Fibroblast of lung (primary cell): ENCODE measurements around the gene AACS.
A peak's percentile ranks its signal among the peaks of the same experiment; 100 is the strongest.

Experiments
- CTCF ChIP-seq, 2 donors: IDR thresholded peaks in 1 of 2; conservative IDR thresholded peaks in 1 of 2; 1 replicate in 1 of 2; 2 replicates in 1 of 2; pipeline ENCODE4 v1.5.1; 2011 to 2012; ENCODE audit warnings: low read length in 2 of 2, control low read depth in 1 of 2, inconsistent platforms in 1 of 2, low read depth in 1 of 2, mild to moderate bottlenecking in 1 of 2
- EZH2 ChIP-seq: IDR thresholded peaks from 2 replicates; pipeline ENCODE4 v1.5.1; 2012; ENCODE audit warnings: low read length, control low read depth, mild to moderate bottlenecking; ENCODE audit errors: missing control alignments

- TF ChIP-seq CTCF (conservative IDR thresholded peaks at IDR 0.05 in 1 of 2, IDR thresholded peaks at IDR 0.05 in 1 of 2; ENCODE audit: low read depth in 1 of 2, low read length in 2 of 2) (no peak), EZH2 (peak; percentile 91)
These were observed 122.8 kb downstream of the AACS start for GRCh38 chr12:125187780-125188741.
